Mesothelial cell of epicardium (in vitro differentiated cells): Measurements from ENCODE around the gene AMIGO1. TPM values are rescaled to one million over a fixed set of nuclear protein-coding genes. Genes with fewer than 3 reads are reported as not detected.

Experiments
- DNase-seq, 2 experiments: peaks; one replicate each; pipeline ENCODE4 v3.0.0; 2021; ENCODE audit warnings: low spot score in 2 of 2; ENCODE audit not compliant: unreplicated experiment in 2 of 2
- H3K27ac Mint-ChIP-seq: 2 replicates; pipeline ENCODE4 v1.8.0; 2021; ENCODE audit warnings: mixed read lengths
- H3K27me3 Mint-ChIP-seq: 2 replicates; pipeline ENCODE4 v1.8.0; 2021; ENCODE audit warnings: low read depth, mixed read lengths
- H3K36me3 Mint-ChIP-seq: 2 replicates; pipeline ENCODE4 v1.8.0; 2021; ENCODE audit warnings: mixed read lengths
- H3K4me1 Mint-ChIP-seq: 2 replicates; pipeline ENCODE4 v1.8.0; 2021; ENCODE audit warnings: mixed read lengths
- H3K4me3 Mint-ChIP-seq: 2 replicates; pipeline ENCODE4 v1.8.0; 2021; ENCODE audit warnings: mild to moderate bottlenecking, moderate library complexity, mixed read lengths
- H3K9me3 Mint-ChIP-seq: 2 replicates; pipeline ENCODE4 v1.8.0; 2021; ENCODE audit warnings: mixed read lengths
- total RNA-seq: library from RNA; stranded (reverse); gene quantifications from 3 replicates; pipeline ENCODE4 v1.2.1, GENCODE V29; 2021
- TF ChIP-seq, protein P1 (sequence below): fragments of 200-600 bp; sonication (generic); IDR thresholded peaks from one replicate; pipeline ENCODE4 v1.5.0; 2021; ENCODE audit warnings: antibody characterized with exemption; ENCODE audit not compliant: unreplicated experiment

Gene AMIGO1
- total RNA-seq, 1 donor from 2014 or later = 5.4 TPM

DNA sequence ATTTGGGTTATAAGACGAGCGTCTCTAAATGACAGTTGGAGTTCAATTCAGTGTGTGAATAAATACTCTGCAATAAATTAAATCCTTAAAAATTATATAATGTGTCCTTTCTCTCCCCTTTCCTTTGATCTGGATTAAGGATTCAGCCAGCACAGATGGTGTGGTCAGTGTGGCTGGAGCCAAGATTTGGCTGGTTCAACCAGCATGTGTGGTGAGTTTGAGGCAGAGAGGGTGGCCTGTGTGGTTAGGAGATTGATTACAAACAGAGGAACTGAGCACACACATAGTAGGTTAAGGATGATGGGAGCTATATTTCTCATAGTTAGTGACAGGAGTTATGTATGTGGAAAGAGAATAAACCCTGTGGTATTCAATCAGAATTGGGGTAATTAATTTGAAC is 14.2 kb upstream of the AMIGO1 start:
- TF ChIP-seq, protein P1, sequence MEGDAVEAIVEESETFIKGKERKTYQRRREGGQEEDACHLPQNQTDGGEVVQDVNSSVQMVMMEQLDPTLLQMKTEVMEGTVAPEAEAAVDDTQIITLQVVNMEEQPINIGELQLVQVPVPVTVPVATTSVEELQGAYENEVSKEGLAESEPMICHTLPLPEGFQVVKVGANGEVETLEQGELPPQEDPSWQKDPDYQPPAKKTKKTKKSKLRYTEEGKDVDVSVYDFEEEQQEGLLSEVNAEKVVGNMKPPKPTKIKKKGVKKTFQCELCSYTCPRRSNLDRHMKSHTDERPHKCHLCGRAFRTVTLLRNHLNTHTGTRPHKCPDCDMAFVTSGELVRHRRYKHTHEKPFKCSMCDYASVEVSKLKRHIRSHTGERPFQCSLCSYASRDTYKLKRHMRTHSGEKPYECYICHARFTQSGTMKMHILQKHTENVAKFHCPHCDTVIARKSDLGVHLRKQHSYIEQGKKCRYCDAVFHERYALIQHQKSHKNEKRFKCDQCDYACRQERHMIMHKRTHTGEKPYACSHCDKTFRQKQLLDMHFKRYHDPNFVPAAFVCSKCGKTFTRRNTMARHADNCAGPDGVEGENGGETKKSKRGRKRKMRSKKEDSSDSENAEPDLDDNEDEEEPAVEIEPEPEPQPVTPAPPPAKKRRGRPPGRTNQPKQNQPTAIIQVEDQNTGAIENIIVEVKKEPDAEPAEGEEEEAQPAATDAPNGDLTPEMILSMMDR = no peak
- Mint-ChIP-seq H3K36me3 (no peaks in the 10 kb centered on the region), H3K27ac (no peak overlapping the region), H3K4me1 (no peaks in the 10 kb centered on the region), H3K9me3 (no peaks in the 10 kb centered on the region), H3K27me3 (peaks cover 52% of the 10 kb centered on the region), H3K4me3 (no peak overlapping the region)
- DNase-seq = no peak

DNA sequence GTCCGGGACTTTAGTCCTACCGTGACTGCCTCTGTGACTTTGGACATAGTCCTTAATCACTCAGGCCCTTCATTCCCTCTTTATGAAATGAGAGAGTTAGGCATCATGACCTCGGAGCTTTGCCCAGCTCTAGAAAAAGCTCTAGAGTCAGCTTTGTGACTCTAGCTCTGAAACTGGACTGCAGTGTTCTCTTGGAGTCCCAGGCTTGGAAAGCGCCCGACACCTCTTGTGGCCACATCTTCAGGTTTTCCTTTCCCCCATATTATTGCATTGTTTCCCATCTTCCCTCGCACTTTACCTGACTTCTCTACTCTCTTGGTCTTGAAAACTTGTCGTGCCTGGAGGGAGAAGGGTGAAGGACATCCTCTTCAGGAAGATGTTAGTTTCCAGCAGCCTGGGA is 12.5 kb upstream of the AMIGO1 start:
- H3K36me3 Mint-ChIP-seq = no peaks in the 10 kb centered on the region
- H3K4me3 Mint-ChIP-seq = no peak overlapping the region
- no peak for DNase-seq
- no peaks in the 10 kb centered on the region for H3K4me1 Mint-ChIP-seq
- H3K27ac Mint-ChIP-seq = no peak overlapping the region
- no peaks in the 10 kb centered on the region for H3K9me3 Mint-ChIP-seq
- H3K27me3 Mint-ChIP-seq = peaks cover 41% of the 10 kb centered on the region
- TF ChIP-seq, protein P1 = no peak

DNA sequence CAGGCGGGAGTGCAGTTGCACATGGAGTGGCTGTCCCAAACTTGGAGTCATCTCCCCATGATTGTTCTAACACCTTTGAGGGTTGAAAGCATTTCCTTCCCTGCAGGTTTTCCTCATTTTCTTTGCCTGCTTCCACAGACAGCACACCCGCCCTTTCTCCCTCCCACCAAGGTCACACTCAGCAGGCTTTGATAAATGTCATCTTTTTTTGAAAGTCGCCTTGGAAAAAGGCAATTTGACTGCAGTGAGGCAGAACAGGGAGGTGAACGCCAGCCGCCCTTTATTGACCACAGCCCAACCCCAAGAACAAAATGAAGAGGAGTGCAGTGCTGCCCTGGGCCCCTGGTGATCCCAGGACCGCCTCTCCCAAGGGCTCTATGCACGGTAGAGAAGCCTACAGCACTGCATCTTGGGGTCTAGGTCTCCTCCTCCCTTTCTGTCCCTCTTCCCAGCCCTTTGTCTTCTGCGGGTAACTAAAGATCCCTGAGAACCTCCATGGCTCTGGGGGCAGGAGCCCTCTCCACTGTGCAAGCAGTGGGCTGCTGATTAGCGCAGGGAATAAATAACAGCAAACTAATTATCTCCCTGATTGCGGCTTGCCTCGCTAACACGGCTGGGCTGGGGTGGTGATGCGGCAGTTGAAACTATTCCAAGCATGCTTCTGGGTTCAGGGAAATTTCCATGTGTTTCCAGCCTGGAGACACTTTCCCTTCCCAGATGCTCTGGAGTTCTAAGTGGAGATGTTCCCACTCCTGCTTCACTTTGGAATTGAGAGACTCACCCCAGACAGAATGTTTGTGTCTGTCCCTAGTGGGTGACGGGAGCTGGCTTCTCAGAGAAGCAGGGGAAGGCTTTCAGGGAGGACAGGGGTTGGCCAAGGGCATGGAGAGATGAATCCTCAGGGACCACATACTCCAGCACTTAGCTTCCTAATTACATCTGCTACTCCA is 11.8 kb upstream of the AMIGO1 start:
- no peaks in the 10 kb centered on the region for H3K36me3 Mint-ChIP-seq
- DNase-seq = no peak
- H3K4me1 Mint-ChIP-seq = no peaks in the 10 kb centered on the region
- H3K27ac Mint-ChIP-seq = no peak overlapping the region
- no peak overlapping the region for H3K4me3 Mint-ChIP-seq
- TF ChIP-seq, protein P1 = no peak
- peaks cover 36% of the 10 kb centered on the region for H3K27me3 Mint-ChIP-seq
- H3K9me3 Mint-ChIP-seq = no peaks in the 10 kb centered on the region

DNA sequence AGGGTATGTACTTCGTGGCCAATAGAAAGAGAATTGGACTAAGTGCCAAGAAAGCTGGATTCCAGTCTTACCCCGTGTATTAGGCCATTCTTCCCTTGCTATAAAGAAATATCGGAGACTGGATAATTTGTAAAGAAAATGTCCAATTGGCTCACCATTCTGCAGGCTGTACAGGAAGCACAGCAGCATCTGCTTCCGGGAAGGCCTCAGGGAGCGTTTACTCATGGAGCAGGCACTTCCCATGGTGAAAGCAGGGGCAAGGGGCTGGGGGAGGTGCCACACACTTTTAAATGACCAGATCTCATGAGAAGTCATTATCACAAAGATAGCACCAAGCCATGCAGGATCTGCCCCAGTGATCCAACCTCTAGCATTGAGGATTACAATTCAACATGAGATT is 7.8 kb upstream of the AMIGO1 start:
- H3K4me3 Mint-ChIP-seq = no peak overlapping the region
- peaks cover 33% of the 10 kb centered on the region for H3K27me3 Mint-ChIP-seq
- TF ChIP-seq, protein P1 = no peak
- H3K4me1 Mint-ChIP-seq = peaks cover 5% of the 10 kb centered on the region
- H3K27ac Mint-ChIP-seq = no peak overlapping the region
- H3K9me3 Mint-ChIP-seq = no peaks in the 10 kb centered on the region
- no peak for DNase-seq
- no peaks in the 10 kb centered on the region for H3K36me3 Mint-ChIP-seq

DNA sequence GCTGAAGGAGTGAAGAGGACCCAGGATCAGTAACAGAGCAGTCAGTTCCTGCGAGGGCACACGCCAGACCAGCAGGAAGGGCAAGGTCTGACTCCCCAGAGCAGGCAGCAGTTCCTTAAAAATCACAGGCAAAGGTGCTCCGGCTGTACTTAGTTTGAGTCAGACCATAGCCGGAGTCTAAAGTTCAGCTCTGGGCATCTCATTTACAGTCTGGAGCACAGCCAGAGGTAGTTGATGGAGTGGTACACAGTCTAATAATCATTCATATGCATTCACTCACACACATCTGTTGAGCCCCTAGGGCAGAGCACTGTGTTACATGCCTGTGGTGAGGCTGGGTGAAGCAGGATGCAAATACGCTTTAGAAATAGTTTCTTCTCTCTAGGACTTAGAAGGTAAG is 7.3 kb upstream of the AMIGO1 start:
- Mint-ChIP-seq H3K27ac (no peak overlapping the region), H3K4me1 (peaks cover 5% of the 10 kb centered on the region), H3K27me3 (peaks cover 33% of the 10 kb centered on the region), H3K36me3 (no peaks in the 10 kb centered on the region), H3K9me3 (no peaks in the 10 kb centered on the region), H3K4me3 (no peak overlapping the region)
- no peak for DNase-seq
- TF ChIP-seq, protein P1 = no peak
